WTC11 (cell line): ENCODE measurements around the gene TNIK.

Experiments used
- ELF4 ChIP-seq: sonication (generic); formaldehyde crosslinking; IDR thresholded peaks from 2 replicates; pipeline ENCODE4 v1.8.1; 2022; ENCODE audit warnings: low read depth, mild to moderate bottlenecking, moderate library complexity, missing genetic modification reagents
- MXD4 ChIP-seq: fragments of 250-450 bp; sonication (Bioruptor Pico); IDR thresholded peaks from 2 replicates; pipeline ENCODE4 v1.8.0; 2021; ENCODE audit warnings: mild to moderate bottlenecking, moderate library complexity, borderline replicate concordance
- TEAD1 ChIP-seq: sonication (generic); formaldehyde crosslinking; IDR thresholded peaks from 2 replicates; pipeline ENCODE4 v1.8.0; 2022; ENCODE audit warnings: mild to moderate bottlenecking, missing genetic modification reagents
- TEAD4 ChIP-seq: sonication (generic); formaldehyde crosslinking; IDR thresholded peaks from 2 replicates; pipeline ENCODE4 v1.8.0; 2022; ENCODE audit warnings: mild to moderate bottlenecking, missing genetic modification reagents
- ZNF219 ChIP-seq: sonication (generic); formaldehyde crosslinking; IDR thresholded peaks from 2 replicates; pipeline ENCODE4 v1.8.0; 2023; ENCODE audit warnings: missing genetic modification reagents, mild to moderate bottlenecking, borderline replicate concordance
- ZNF263 ChIP-seq: sonication (generic); formaldehyde crosslinking; IDR thresholded peaks from 2 replicates; pipeline ENCODE4 v1.8.1; 2022; ENCODE audit warnings: low read depth, mild to moderate bottlenecking, moderate library complexity, missing genetic modification reagents
- ZNF423 ChIP-seq: fragments of 250-450 bp; sonication (Bioruptor Pico); IDR thresholded peaks from 2 replicates; pipeline ENCODE4 v2.1.2; 2022; ENCODE audit warnings: mild to moderate bottlenecking, moderate library complexity
- TF ChIP-seq, protein P1 (sequence below): fragments of 200-600 bp; IDR thresholded peaks from 2 replicates; pipeline ENCODE4 v1.8.0; 2022; ENCODE audit warnings: antibody characterized with exemption
- TF ChIP-seq, protein P2 (sequence below): sonication (generic); formaldehyde crosslinking; IDR thresholded peaks from 2 replicates; pipeline ENCODE4 v1.8.0; 2022; ENCODE audit warnings: mild to moderate bottlenecking, missing genetic modification reagents
- TF ChIP-seq, protein P3 (sequence below): sonication (generic); formaldehyde crosslinking; IDR thresholded peaks from 2 replicates; pipeline ENCODE4 v1.8.1; 2023; ENCODE audit warnings: mild to moderate bottlenecking, missing genetic modification reagents, moderate library complexity

DNA sequence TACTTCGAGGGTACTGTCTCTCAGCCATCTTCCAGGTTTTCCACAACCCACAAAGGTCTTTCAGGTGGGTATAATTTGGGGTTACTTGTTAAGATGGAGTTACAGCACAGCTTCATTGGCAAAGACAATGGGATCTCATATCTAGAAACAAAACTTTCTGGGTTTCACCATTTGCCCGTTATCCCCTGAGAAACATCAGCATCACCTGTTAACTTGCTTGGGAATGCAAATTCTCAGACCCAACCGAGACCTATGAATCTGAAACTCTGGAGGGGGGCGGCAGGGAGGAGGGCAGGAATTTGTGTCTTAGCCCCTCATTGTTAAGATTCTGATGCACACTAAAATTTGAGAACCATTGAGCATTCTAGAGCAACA is 176.4 kb downstream of the TNIK start:
- TF ChIP-seq MXD4 (CRISPR knock-in tag) (no peak), ZNF263 (CRISPR knock-in tag) (no peak), TEAD1 (CRISPR knock-in tag) (no peak), ZNF423 (CRISPR knock-in tag) (no peak), ZNF219 (CRISPR knock-in tag) (no peak), ELF4 (CRISPR knock-in tag) (no peak), TEAD4 (no peak)
- TF ChIP-seq, protein P1, sequence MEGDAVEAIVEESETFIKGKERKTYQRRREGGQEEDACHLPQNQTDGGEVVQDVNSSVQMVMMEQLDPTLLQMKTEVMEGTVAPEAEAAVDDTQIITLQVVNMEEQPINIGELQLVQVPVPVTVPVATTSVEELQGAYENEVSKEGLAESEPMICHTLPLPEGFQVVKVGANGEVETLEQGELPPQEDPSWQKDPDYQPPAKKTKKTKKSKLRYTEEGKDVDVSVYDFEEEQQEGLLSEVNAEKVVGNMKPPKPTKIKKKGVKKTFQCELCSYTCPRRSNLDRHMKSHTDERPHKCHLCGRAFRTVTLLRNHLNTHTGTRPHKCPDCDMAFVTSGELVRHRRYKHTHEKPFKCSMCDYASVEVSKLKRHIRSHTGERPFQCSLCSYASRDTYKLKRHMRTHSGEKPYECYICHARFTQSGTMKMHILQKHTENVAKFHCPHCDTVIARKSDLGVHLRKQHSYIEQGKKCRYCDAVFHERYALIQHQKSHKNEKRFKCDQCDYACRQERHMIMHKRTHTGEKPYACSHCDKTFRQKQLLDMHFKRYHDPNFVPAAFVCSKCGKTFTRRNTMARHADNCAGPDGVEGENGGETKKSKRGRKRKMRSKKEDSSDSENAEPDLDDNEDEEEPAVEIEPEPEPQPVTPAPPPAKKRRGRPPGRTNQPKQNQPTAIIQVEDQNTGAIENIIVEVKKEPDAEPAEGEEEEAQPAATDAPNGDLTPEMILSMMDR, result no peak
- TF ChIP-seq, protein P2, sequence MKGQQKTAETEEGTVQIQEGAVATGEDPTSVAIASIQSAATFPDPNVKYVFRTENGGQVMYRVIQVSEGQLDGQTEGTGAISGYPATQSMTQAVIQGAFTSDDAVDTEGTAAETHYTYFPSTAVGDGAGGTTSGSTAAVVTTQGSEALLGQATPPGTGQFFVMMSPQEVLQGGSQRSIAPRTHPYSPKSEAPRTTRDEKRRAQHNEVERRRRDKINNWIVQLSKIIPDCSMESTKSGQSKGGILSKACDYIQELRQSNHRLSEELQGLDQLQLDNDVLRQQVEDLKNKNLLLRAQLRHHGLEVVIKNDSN (CRISPR knock-in tag), result no peak
- TF ChIP-seq, protein P3, sequence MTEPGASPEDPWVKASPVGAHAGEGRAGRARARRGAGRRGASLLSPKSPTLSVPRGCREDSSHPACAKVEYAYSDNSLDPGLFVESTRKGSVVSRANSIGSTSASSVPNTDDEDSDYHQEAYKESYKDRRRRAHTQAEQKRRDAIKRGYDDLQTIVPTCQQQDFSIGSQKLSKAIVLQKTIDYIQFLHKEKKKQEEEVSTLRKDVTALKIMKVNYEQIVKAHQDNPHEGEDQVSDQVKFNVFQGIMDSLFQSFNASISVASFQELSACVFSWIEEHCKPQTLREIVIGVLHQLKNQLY (CRISPR knock-in tag), result no peak
